Fibroblast of lung (primary cell): ENCODE results near the gene HOXA9. TPM values are rescaled to one million over a fixed set of nuclear protein-coding genes. Genes with fewer than 3 reads are reported as not detected.

Source experiments
- DNase-seq, 2 donors: peaks; one replicate each; pipeline versions ENCODE4 v3.0.0 to v3.0.0-alpha.2; 2010; ENCODE audit warnings: low read depth in 2 of 2
- H2AFZ ChIP-seq: 2 replicates; pipeline ENCODE4 v1.5.1; 2012; ENCODE audit warnings: low read length, control low read depth, inconsistent platforms
- H3K27ac ChIP-seq: 2 replicates; pipeline ENCODE4 v1.5.1; 2011; ENCODE audit warnings: low read length, control low read depth; ENCODE audit not compliant: insufficient read depth
- H3K27me3 ChIP-seq: 2 replicates; pipeline ENCODE4 v1.5.1; 2011; ENCODE audit warnings: mild to moderate bottlenecking, low read length; ENCODE audit not compliant: control insufficient read depth, insufficient read depth
- H3K36me3 ChIP-seq: 2 replicates; pipeline ENCODE4 v1.5.1; 2011; ENCODE audit warnings: low read length; ENCODE audit not compliant: control insufficient read depth, insufficient read depth
- H3K4me1 ChIP-seq: 2 replicates; pipeline ENCODE4 v1.5.1; 2011; ENCODE audit warnings: low read length; ENCODE audit not compliant: control insufficient read depth, insufficient read depth; ENCODE audit errors: extremely low read depth
- H3K4me2 ChIP-seq: 2 replicates; pipeline ENCODE4 v1.5.1; 2011; ENCODE audit warnings: low read length, control low read depth; ENCODE audit not compliant: insufficient read depth; ENCODE audit errors: extremely low read depth
- H3K4me3 ChIP-seq, 4 experiments: fragments of 200-600 bp in 1 of 4; sonication (generic) in 1 of 4; replicated peaks in 1 of 4; 2 replicates each; pipeline ENCODE4 v1.5.1; 2011 to 2016; ENCODE audit warnings: low read length in 4 of 4, low read depth in 3 of 4, mild to moderate bottlenecking in 3 of 4, control low read depth in 2 of 4, inconsistent platforms in 1 of 4, mixed read lengths in 1 of 4; ENCODE audit not compliant: insufficient read depth in 1 of 4; ENCODE audit errors: control extremely low read depth in 1 of 4
- H3K79me2 ChIP-seq: 2 replicates; pipeline ENCODE4 v1.5.1; 2012; ENCODE audit warnings: mild to moderate bottlenecking, low read length, inconsistent platforms; ENCODE audit not compliant: control insufficient read depth, insufficient read depth
- H3K9ac ChIP-seq: 2 replicates; pipeline ENCODE4 v1.5.1; 2011; ENCODE audit warnings: mild to moderate bottlenecking, low read length, control low read depth; ENCODE audit not compliant: insufficient read depth
- H3K9me3 ChIP-seq: 2 replicates; pipeline ENCODE4 v1.5.1; 2012; ENCODE audit warnings: low read depth, low read length; ENCODE audit not compliant: control insufficient read depth, insufficient read depth
- H4K20me1 ChIP-seq: 2 replicates; pipeline ENCODE4 v1.5.1; 2011; ENCODE audit warnings: low read length; ENCODE audit not compliant: control insufficient read depth, insufficient read depth; ENCODE audit errors: extremely low read depth
- EZH2 ChIP-seq: IDR thresholded peaks from 2 replicates; pipeline ENCODE4 v1.5.1; 2012; ENCODE audit warnings: low read length, control low read depth, mild to moderate bottlenecking; ENCODE audit errors: missing control alignments
- polyA minus RNA-seq: library from RNA; depleted of rRNA, polyadenylated mRNA; stranded (reverse); fragments of >200 nt; gene quantifications from 2 replicates; pipeline ENCODE4 v1.2.3, GENCODE V29; 2011; ENCODE audit warnings: low replicate concordance
- polyA plus RNA-seq, 2 donors: library from polyadenylated mRNA; depleted of rRNA in 1 of 2; stranded (reverse) in 1 of 2; unstranded in 1 of 2; fragments of >200 nt; gene quantifications; 2 replicates each; pipeline ENCODE4 v1.2.1, GENCODE V29; 2011 to 2012; ENCODE audit warnings: missing spikeins in 1 of 2
- total RNA-seq: library from RNA; depleted of rRNA; stranded (reverse); fragments of >200 nt; gene quantifications from 2 replicates; pipeline ENCODE4 v1.2.1, GENCODE V29; 2014
- TF ChIP-seq, protein P1 (sequence below), 2 donors: IDR thresholded peaks in 1 of 2; conservative IDR thresholded peaks in 1 of 2; 1 replicate in 1 of 2; 2 replicates in 1 of 2; pipeline ENCODE4 v1.5.1; 2011 to 2012; ENCODE audit warnings: low read length in 2 of 2, control low read depth in 1 of 2, inconsistent platforms in 1 of 2, low read depth in 1 of 2, mild to moderate bottlenecking in 1 of 2

HOXA9 gene
- total RNA-seq (under 0.01 TPM in 1 of 2 replicates, not detected in the other), polyA plus RNA-seq (0.08 and 0.11 TPM in 2 replicates), polyA minus RNA-seq (not detected in 2 replicates)
- polyA plus RNA-seq (2012): 0.09 TPM in 1 of 2 replicates, not detected in the other

GRCh38 chr7:27165089-27165995 lies at the start of gene HOXA9:
HOXA9 (minus strand) TSS chr7:27165537; CDS start chr7:27165457, 80 bp downstream.
- Histone ChIP-seq H3K27ac (no peak within 1 kb of the TSS), H2AFZ (no peak within 1 kb of the TSS), H3K4me3 (peak within 1 kb of the TSS in 1 of 4 experiments; percentile 40), H3K36me3 (no peaks in the 10 kb centered on the region), H3K9ac (no peak within 1 kb of the TSS), H3K4me1 (no peaks in the 10 kb centered on the region), H4K20me1 (no peaks in the 10 kb centered on the region), H3K9me3 (no peaks in the 10 kb centered on the region), H3K4me2 (no peak within 1 kb of the TSS), H3K27me3 (peaks cover 68% of the 10 kb centered on the region), H3K79me2 (no peaks in the 10 kb centered on the region)
- peak; percentile 97 for TF ChIP-seq EZH2
- TF ChIP-seq, protein P1, sequence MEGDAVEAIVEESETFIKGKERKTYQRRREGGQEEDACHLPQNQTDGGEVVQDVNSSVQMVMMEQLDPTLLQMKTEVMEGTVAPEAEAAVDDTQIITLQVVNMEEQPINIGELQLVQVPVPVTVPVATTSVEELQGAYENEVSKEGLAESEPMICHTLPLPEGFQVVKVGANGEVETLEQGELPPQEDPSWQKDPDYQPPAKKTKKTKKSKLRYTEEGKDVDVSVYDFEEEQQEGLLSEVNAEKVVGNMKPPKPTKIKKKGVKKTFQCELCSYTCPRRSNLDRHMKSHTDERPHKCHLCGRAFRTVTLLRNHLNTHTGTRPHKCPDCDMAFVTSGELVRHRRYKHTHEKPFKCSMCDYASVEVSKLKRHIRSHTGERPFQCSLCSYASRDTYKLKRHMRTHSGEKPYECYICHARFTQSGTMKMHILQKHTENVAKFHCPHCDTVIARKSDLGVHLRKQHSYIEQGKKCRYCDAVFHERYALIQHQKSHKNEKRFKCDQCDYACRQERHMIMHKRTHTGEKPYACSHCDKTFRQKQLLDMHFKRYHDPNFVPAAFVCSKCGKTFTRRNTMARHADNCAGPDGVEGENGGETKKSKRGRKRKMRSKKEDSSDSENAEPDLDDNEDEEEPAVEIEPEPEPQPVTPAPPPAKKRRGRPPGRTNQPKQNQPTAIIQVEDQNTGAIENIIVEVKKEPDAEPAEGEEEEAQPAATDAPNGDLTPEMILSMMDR (conservative IDR thresholded peaks at IDR 0.05 in 1 of 2, IDR thresholded peaks at IDR 0.05 in 1 of 2; ENCODE audit: low read depth in 1 of 2, low read length in 2 of 2): no peak
- DNase-seq: peak in 1 of 2 donors; percentile 75

GRCh38 chr7:27214239-27214950 lies 49.1 kb upstream of the HOXA9 start:
- no peak overlapping the region for H3K9ac ChIP-seq
- DNase-seq: no peak
- H3K27ac ChIP-seq: no peak overlapping the region
- no peaks in the 10 kb centered on the region for H3K4me1 ChIP-seq
- TF ChIP-seq, protein P1 (conservative IDR thresholded peaks at IDR 0.05 in 1 of 2, IDR thresholded peaks at IDR 0.05 in 1 of 2; ENCODE audit: low read depth in 1 of 2, low read length in 2 of 2): no peak
- TF ChIP-seq EZH2: no peak
- no peaks in the 10 kb centered on the region for H3K36me3 ChIP-seq
- H3K79me2 ChIP-seq: no peaks in the 10 kb centered on the region
- H2AFZ ChIP-seq: no peak overlapping the region
- no peaks in the 10 kb centered on the region for H4K20me1 ChIP-seq
- H3K27me3 ChIP-seq: peaks cover 71% of the 10 kb centered on the region
- no peak overlapping the region for H3K4me3 ChIP-seq
- H3K9me3 ChIP-seq: no peaks in the 10 kb centered on the region
- H3K4me2 ChIP-seq: no peak overlapping the region
